HepG2 (cell line): Measurements from ENCODE around the gene TEKTIP1. TPM values are rescaled to one million over a fixed set of nuclear protein-coding genes. Genes with fewer than 3 reads are reported as not detected.

Experiments
- CEBPG ChIP-seq: IDR thresholded peaks from 2 replicates; pipeline ENCODE4 v1.6.1; 2016
- EP300 ChIP-seq, 3 experiments: sonication (generic) in 1 of 3; formaldehyde crosslinking in 1 of 3; IDR thresholded peaks; 2 replicates each; pipeline versions ENCODE4 v1.5.1 to v1.6.1; 2011 to 2020; ENCODE audit warnings: low read depth in 2 of 3, low read length in 2 of 3, borderline replicate concordance in 1 of 3, improper control_type of control experiment in 1 of 3, mild to moderate bottlenecking in 1 of 3, missing genetic modification reagents in 1 of 3, moderate library complexity in 1 of 3
- HDAC2 ChIP-seq: sonication (generic); formaldehyde crosslinking; IDR thresholded peaks from 2 replicates; pipeline ENCODE4 v1.4.0; 2020; ENCODE audit warnings: missing genetic modification reagents
- HNF4A ChIP-seq: sonication (generic); formaldehyde crosslinking; IDR thresholded peaks from 2 replicates; pipeline ENCODE4 v1.4.0; 2020; ENCODE audit warnings: missing genetic modification reagents
- HNF4G ChIP-seq, 2 experiments: sonication (generic) in 1 of 2; formaldehyde crosslinking in 1 of 2; IDR thresholded peaks; 2 replicates each; pipeline versions ENCODE4 v1.4.0 to v1.6.1; 2011 to 2020; ENCODE audit warnings: borderline replicate concordance in 2 of 2, low read depth in 2 of 2, mild to moderate bottlenecking in 2 of 2, low read length in 1 of 2, missing genetic modification reagents in 1 of 2, moderate library complexity in 1 of 2
- KAT8 ChIP-seq: IDR thresholded peaks from 2 replicates; pipeline ENCODE4 v1.6.1; 2016; ENCODE audit warnings: missing genetic modification reagents, missing compliant biosample characterization
- NFE2L2 ChIP-seq: fragments of 150-350 bp; IDR thresholded peaks from 2 replicates; pipeline ENCODE4 v1.6.1; 2014; ENCODE audit warnings: low read length
- NFYB ChIP-seq: sonication (generic); formaldehyde crosslinking; IDR thresholded peaks from 2 replicates; pipeline ENCODE4 v1.4.0; 2020; ENCODE audit warnings: missing genetic modification reagents
- PHF21A ChIP-seq: sonication (generic); formaldehyde crosslinking; IDR thresholded peaks from 2 replicates; pipeline ENCODE4 v1.5.0; 2020; ENCODE audit warnings: mild to moderate bottlenecking, missing genetic modification reagents
- RARA ChIP-seq: IDR thresholded peaks from 2 replicates; pipeline ENCODE4 v1.6.1; 2016; ENCODE audit warnings: missing genetic modification reagents, missing compliant biosample characterization
- RFX3 ChIP-seq: IDR thresholded peaks from 2 replicates; pipeline ENCODE4 v1.6.1; 2016; ENCODE audit warnings: missing biosample characterization, missing genetic modification reagents
- SMAD9 ChIP-seq: sonication (generic); formaldehyde crosslinking; IDR thresholded peaks from 2 replicates; pipeline ENCODE4 v1.5.1; 2020; ENCODE audit warnings: mild to moderate bottlenecking, missing genetic modification reagents
- SP5 ChIP-seq: IDR thresholded peaks from 2 replicates; pipeline ENCODE4 v1.6.1; 2016; ENCODE audit warnings: low read depth, borderline replicate concordance
- ZBTB38 ChIP-seq: sonication (generic); formaldehyde crosslinking; IDR thresholded peaks from 2 replicates; pipeline ENCODE4 v1.5.1; 2020; ENCODE audit warnings: mild to moderate bottlenecking, missing genetic modification reagents
- ZBTB8A ChIP-seq: sonication (generic); formaldehyde crosslinking; IDR thresholded peaks from 2 replicates; pipeline ENCODE4 v1.4.0; 2020; ENCODE audit warnings: mild to moderate bottlenecking, low read depth, missing genetic modification reagents, borderline replicate concordance
- ZFP62 ChIP-seq: sonication (generic); formaldehyde crosslinking; IDR thresholded peaks from 2 replicates; pipeline ENCODE4 v1.4.0; 2020; ENCODE audit warnings: missing genetic modification reagents
- ZFP90 ChIP-seq: sonication (generic); formaldehyde crosslinking; IDR thresholded peaks from 2 replicates; pipeline ENCODE4 v1.8.0; 2022; ENCODE audit warnings: missing genetic modification reagents, mild to moderate bottlenecking, inconsistent platforms, borderline replicate concordance
- ZMYM4 ChIP-seq: sonication (generic); formaldehyde crosslinking; IDR thresholded peaks from 2 replicates; pipeline ENCODE4 v1.8.1; 2023; ENCODE audit warnings: mild to moderate bottlenecking, missing genetic modification reagents
- ZNF780A ChIP-seq: sonication (generic); formaldehyde crosslinking; IDR thresholded peaks from 2 replicates; pipeline ENCODE4 v1.8.0; 2022; ENCODE audit warnings: mild to moderate bottlenecking, missing genetic modification reagents, moderate library complexity
- polyA plus RNA-seq, 8 experiments: library from polyadenylated mRNA; depleted of rRNA in 3 of 8; stranded (reverse) in 7 of 8; unstranded in 1 of 8; fragments of >200 nt; fragmentation: Illumina TruSeq in 4 of 8; extraction: Trizol in 4 of 8; gene quantifications; 2 replicates each; pipeline versions ENCODE4 v1.2.1 to v1.2.3, GENCODE V29; 2011 to 2016; ENCODE audit warnings: low read depth in 4 of 8, missing spikeins in 1 of 8, mixed read lengths in 1 of 8; ENCODE audit not compliant: insufficient read depth in 1 of 8
- total RNA-seq, 5 experiments: library from RNA; depleted of rRNA; stranded (reverse); fragments of >200 nt; fragmentation: Illumina TruSeq; extraction: Trizol; gene quantifications; 2 replicates each; pipeline ENCODE4 v1.2.3, GENCODE V29; 2016; ENCODE audit warnings: low read depth in 1 of 5
- TF ChIP-seq, protein P1 (sequence below): sonication (generic); formaldehyde crosslinking; IDR thresholded peaks from 2 replicates; pipeline ENCODE4 v1.4.0; 2020; ENCODE audit warnings: low read depth, missing genetic modification reagents
- TF ChIP-seq, protein P2 (sequence below): IDR thresholded peaks from 2 replicates; pipeline ENCODE4 v1.4.0; 2020; ENCODE audit warnings: mild to moderate bottlenecking, missing genetic modification reagents
- TF ChIP-seq, protein P3 (sequence below): sonication (generic); formaldehyde crosslinking; IDR thresholded peaks from 2 replicates; pipeline ENCODE4 v1.4.0; 2020; ENCODE audit warnings: missing genetic modification reagents

The TEKTIP1 gene
- total and polyA plus RNA-seq, 2 of the 13 experiments (the other 11 are each of a cell fraction or from before 2014, with no cell fraction given), result not detected

DNA sequence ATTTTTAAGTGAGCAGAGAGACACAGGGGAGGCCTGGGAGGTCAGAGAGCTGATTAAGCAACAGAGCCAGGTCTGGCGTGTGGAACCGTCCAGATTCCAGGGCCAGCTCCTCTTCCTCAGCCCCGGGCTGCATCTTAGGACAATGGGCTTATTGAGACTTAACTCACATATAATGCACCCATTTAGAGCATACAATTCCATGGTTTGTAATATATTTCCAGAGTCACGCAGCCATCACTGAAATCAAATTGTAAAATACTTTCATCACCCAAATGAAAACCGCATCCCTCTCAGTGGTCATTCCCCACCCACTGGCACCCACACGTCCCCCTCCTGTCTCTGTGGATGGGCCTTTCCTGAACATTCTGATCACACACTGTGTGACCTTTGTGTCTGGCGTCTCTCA, 31.6 kb downstream of the TEKTIP1 start (continued):
- TF ChIP-seq, protein P1, sequence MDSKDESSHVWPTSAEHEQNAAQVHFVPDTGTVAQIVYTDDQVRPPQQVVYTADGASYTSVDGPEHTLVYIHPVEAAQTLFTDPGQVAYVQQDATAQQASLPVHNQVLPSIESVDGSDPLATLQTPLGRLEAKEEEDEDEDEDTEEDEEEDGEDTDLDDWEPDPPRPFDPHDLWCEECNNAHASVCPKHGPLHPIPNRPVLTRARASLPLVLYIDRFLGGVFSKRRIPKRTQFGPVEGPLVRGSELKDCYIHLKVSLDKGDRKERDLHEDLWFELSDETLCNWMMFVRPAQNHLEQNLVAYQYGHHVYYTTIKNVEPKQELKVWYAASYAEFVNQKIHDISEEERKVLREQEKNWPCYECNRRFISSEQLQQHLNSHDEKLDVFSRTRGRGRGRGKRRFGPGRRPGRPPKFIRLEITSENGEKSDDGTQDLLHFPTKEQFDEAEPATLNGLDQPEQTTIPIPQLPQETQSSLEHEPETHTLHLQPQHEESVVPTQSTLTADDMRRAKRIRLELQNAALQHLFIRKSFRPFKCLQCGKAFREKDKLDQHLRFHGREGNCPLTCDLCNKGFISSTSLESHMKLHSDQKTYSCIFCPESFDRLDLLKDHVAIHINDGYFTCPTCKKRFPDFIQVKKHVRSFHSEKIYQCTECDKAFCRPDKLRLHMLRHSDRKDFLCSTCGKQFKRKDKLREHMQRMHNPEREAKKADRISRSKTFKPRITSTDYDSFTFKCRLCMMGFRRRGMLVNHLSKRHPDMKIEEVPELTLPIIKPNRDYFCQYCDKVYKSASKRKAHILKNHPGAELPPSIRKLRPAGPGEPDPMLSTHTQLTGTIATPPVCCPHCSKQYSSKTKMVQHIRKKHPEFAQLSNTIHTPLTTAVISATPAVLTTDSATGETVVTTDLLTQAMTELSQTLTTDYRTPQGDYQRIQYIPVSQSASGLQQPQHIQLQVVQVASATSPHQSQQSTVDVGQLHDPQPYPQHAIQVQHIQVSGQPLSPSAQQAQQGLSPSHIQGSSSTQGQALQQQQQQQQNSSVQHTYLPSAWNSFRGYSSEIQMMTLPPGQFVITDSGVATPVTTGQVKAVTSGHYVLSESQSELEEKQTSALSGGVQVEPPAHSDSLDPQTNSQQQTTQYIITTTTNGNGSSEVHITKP (CRISPR knock-in tag), result peak; percentile 72
- TF ChIP-seq NFE2L2 (no peak), ZBTB8A (CRISPR knock-in tag) (no peak), HNF4G (IDR thresholded peaks at IDR 0.05; ENCODE audit: borderline replicate concordance, low read depth, low read length) (peak; percentile 40; the same call in 1 of the 2 replicates), HNF4G (CRISPR knock-in tag; IDR thresholded peaks at IDR 0.05; ENCODE audit: borderline replicate concordance, low read depth) (no peak), KAT8 (CRISPR knock-in tag) (0 out of 2 replicates have a peak, but pooled peaks have one; percentile 23), ZFP62 (CRISPR knock-in tag) (no peak), ZNF780A (CRISPR knock-in tag) (no peak), SMAD9 (CRISPR knock-in tag) (no peak), ZMYM4 (CRISPR knock-in tag) (no peak), CEBPG (CRISPR knock-in tag) (peak; percentile 90), EP300 (IDR thresholded peaks at IDR 0.05; ENCODE audit: low read depth in 2 of 2, low read length in 2 of 2) (0 out of 4 replicates have a peak, but pooled peaks of 1 of the 2 experiments have one; percentile 11), EP300 (CRISPR knock-in tag; IDR thresholded peaks at IDR 0.05; ENCODE audit: borderline replicate concordance) (no peak), PHF21A (peak; percentile 36), RARA (CRISPR knock-in tag) (0 out of 2 replicates have a peak, but pooled peaks have one; percentile 20), HNF4A (CRISPR knock-in tag) (peak; percentile 27; the same call in 1 of the 2 replicates), NFYB (CRISPR knock-in tag) (no peak), SP5 (0 out of 2 replicates have a peak, but pooled peaks have one; percentile 13), ZBTB38 (CRISPR knock-in tag) (no peak), RFX3 (CRISPR knock-in tag) (no peak), ZFP90 (CRISPR knock-in tag) (no peak), HDAC2 (CRISPR knock-in tag) (peak; percentile 20; the same call in 1 of the 2 replicates)
- TF ChIP-seq, protein P2, sequence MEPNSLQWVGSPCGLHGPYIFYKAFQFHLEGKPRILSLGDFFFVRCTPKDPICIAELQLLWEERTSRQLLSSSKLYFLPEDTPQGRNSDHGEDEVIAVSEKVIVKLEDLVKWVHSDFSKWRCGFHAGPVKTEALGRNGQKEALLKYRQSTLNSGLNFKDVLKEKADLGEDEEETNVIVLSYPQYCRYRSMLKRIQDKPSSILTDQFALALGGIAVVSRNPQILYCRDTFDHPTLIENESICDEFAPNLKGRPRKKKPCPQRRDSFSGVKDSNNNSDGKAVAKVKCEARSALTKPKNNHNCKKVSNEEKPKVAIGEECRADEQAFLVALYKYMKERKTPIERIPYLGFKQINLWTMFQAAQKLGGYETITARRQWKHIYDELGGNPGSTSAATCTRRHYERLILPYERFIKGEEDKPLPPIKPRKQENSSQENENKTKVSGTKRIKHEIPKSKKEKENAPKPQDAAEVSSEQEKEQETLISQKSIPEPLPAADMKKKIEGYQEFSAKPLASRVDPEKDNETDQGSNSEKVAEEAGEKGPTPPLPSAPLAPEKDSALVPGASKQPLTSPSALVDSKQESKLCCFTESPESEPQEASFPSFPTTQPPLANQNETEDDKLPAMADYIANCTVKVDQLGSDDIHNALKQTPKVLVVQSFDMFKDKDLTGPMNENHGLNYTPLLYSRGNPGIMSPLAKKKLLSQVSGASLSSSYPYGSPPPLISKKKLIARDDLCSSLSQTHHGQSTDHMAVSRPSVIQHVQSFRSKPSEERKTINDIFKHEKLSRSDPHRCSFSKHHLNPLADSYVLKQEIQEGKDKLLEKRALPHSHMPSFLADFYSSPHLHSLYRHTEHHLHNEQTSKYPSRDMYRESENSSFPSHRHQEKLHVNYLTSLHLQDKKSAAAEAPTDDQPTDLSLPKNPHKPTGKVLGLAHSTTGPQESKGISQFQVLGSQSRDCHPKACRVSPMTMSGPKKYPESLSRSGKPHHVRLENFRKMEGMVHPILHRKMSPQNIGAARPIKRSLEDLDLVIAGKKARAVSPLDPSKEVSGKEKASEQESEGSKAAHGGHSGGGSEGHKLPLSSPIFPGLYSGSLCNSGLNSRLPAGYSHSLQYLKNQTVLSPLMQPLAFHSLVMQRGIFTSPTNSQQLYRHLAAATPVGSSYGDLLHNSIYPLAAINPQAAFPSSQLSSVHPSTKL, result peak; percentile 22; the same call in 1 of the 2 replicates
- TF ChIP-seq, protein P3, sequence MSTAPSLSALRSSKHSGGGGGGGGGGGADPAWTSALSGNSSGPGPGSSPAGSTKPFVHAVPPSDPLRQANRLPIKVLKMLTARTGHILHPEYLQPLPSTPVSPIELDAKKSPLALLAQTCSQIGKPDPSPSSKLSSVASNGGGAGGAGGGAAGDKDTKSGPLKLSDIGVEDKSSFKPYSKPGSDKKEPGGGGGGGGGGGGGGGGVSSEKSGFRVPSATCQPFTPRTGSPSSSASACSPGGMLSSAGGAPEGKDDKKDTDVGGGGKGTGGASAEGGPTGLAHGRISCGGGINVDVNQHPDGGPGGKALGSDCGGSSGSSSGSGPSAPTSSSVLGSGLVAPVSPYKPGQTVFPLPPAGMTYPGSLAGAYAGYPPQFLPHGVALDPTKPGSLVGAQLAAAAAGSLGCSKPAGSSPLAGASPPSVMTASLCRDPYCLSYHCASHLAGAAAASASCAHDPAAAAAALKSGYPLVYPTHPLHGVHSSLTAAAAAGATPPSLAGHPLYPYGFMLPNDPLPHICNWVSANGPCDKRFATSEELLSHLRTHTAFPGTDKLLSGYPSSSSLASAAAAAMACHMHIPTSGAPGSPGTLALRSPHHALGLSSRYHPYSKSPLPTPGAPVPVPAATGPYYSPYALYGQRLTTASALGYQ, result no peak
